ENCODE data around the gene ATP9A.
"Not testable (repeated sequence)": the region's sequence is repeated elsewhere in the genome, so short reads cannot be mapped to it uniquely, and the experiment has no call there.

DNA sequence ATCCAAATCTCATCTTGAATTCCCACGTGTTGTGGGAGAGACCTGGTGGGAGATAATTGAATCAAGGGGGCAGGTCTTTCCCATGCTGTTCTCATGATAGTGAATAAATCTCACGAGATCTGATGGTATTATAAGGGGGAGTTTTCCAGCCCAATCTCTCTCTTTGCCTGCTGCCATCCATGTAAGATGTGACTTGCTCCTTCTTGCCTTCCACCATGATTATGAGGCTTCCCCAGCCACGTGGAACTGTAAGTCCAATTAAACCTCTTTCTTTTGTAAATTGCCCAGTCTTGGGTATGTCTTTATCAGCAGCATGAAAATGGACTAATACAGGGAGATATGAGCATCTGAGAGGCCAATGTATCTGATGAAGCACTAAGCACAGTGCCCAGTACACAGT is 199.7 kb downstream of the ATP9A start:
- TF ChIP-seq POLR2A (IDR thresholded peaks at IDR 0.05): not testable (repeated sequence)
- TF ChIP-seq, protein P1, sequence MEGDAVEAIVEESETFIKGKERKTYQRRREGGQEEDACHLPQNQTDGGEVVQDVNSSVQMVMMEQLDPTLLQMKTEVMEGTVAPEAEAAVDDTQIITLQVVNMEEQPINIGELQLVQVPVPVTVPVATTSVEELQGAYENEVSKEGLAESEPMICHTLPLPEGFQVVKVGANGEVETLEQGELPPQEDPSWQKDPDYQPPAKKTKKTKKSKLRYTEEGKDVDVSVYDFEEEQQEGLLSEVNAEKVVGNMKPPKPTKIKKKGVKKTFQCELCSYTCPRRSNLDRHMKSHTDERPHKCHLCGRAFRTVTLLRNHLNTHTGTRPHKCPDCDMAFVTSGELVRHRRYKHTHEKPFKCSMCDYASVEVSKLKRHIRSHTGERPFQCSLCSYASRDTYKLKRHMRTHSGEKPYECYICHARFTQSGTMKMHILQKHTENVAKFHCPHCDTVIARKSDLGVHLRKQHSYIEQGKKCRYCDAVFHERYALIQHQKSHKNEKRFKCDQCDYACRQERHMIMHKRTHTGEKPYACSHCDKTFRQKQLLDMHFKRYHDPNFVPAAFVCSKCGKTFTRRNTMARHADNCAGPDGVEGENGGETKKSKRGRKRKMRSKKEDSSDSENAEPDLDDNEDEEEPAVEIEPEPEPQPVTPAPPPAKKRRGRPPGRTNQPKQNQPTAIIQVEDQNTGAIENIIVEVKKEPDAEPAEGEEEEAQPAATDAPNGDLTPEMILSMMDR (IDR thresholded peaks at IDR 0.05): not testable (repeated sequence)
